ENCODE measurements around the gene NR5A1.

The NR5A1 gene

GRCh38 chr9:124450241-124450924 lies 56.8 kb downstream of the NR5A1 start, which contains the start of gene ADGRD2:
Gene ADGRD2, plus strand, starts transcription at chr9:124450451. Its CDS starts 1,216 bp downstream, at chr9:124451667.
- in situ Hi-C loops (cut with HindIII; ENCODE audit: low sequenced_read_pairs) = no loop called here
- DNase-seq (ENCODE audit: low read depth) = no peak
- H3K4me3 ChIP-seq (ENCODE audit: low read depth, low read length) = peak within 1 kb of the TSS; percentile 26
- no peak for TF ChIP-seq CTCF (IDR thresholded peaks at IDR 0.05; ENCODE audit: low read depth, low read length, missing control alignments)

GRCh38 chr9:124449381-124450151 lies 57.6 kb downstream of the NR5A1 start:
- no peak for TF ChIP-seq CTCF (IDR thresholded peaks at IDR 0.05; ENCODE audit: low read depth, low read length, missing control alignments)
- no peak for DNase-seq (ENCODE audit: low read depth)
- in situ Hi-C loops (cut with HindIII; ENCODE audit: low sequenced_read_pairs) = no loop called here
- no peak overlapping the region for H3K4me3 ChIP-seq (ENCODE audit: low read depth, low read length)

GRCh38 chr9:124448019-124448418 lies 59.2 kb downstream of the NR5A1 start:
- TF ChIP-seq CTCF (IDR thresholded peaks at IDR 0.05; ENCODE audit: low read depth, low read length, missing control alignments) = no peak
- in situ Hi-C loops (cut with HindIII; ENCODE audit: low sequenced_read_pairs) = no loop called here

DNA sequence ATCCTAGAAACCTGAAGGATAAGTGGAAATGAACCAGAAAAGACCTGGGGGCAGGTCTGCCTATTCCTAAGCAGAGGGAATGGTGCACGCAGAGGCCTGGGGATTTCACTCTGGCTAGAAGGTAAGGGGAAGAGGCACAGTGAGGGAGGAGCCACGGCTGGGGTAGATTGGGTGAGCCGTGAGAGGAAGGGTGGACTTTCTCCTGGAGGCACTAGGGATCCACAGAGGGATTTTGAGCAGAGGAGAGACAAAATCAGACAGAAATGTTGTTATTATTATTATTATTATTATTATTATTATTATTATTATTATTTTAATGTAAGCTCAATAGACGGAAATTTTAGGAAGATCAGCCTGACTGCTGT lies 59.9 kb downstream of the NR5A1 start:
- H3K4me3 ChIP-seq (ENCODE audit: low read depth, low read length) = no peak overlapping the region
- no peak for TF ChIP-seq CTCF (IDR thresholded peaks at IDR 0.05; ENCODE audit: low read depth, low read length, missing control alignments)
- in situ Hi-C loops (cut with HindIII; ENCODE audit: low sequenced_read_pairs) = no loop called here
- DNase-seq (ENCODE audit: low read depth) = no peak

More at GRCh38 chr9:124448019-124448418, 59.2 kb downstream of the NR5A1 start:
- H3K4me3 ChIP-seq (ENCODE audit: low read depth, low read length) = no peak overlapping the region
- DNase-seq (ENCODE audit: low read depth) = no peak

- in situ Hi-C loops (cut with HindIII; ENCODE audit: low sequenced_read_pairs) = no loop called here
- no peak for DNase-seq (ENCODE audit: low read depth)
- H3K4me3 ChIP-seq (ENCODE audit: low read depth, low read length) = no peak overlapping the region
- TF ChIP-seq CTCF (IDR thresholded peaks at IDR 0.05; ENCODE audit: low read depth, low read length, missing control alignments) = no peak
Measured at GRCh38 chr9:124444166-124444565, 63.0 kb downstream of the NR5A1 start.

DNA sequence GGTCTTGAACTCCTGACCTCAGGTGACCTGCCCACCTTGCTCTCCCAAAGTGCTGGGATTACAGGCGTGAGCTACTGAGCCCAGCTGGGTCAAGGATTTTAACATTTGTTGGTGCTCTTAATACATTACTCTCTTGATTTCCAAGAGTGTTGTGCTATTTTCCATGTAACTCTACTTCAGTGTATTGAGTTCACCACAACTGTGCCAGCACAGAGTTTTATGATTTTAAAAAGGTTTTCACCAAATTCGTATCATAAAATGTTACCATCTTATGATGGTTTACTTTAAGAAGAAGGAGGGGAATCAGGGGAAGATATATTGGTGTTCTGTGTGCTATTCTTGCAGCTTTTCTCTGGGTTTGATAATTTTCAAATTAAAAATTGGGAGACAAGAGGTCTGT lies 63.6 kb downstream of the NR5A1 start:
- TF ChIP-seq CTCF (IDR thresholded peaks at IDR 0.05; ENCODE audit: low read depth, low read length, missing control alignments) = no peak
- in situ Hi-C loops (cut with HindIII; ENCODE audit: low sequenced_read_pairs) = no loop called here
- H3K4me3 ChIP-seq (ENCODE audit: low read depth, low read length) = no peak overlapping the region
- no peak for DNase-seq (ENCODE audit: low read depth)
